ENCODE measurements around the gene BICC1.
A peak's percentile ranks its signal among the peaks of the same experiment; 100 is the strongest.

BICC1 gene

GRCh38 chr10:58701405-58702135 lies 188.9 kb downstream of the BICC1 start:
- no peak for TF ChIP-seq CTCF (IDR thresholded peaks at IDR 0.05; ENCODE audit: insufficient read depth, low read length, missing control alignments)

DNA sequence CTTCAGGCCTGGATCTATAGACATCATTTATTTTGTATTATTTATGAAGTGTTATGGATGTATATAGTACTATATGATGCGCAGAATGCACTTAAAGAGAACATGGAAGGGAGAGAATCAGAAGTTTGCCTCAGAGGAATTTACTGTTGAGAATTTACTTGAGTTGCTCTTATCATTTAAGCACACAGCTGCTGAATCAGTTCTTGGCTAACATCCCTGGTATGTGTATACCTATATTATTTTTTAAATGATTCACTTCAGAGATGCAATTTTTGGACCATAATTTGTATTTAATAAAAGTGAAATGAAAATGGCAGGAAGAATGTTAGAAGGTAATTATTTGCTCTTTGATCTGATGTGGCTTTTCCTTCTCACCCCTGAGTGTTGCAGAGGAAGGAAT lies 191.6 kb downstream of the BICC1 start:
- CTCF ChIA-PET, result interaction anchor here (0.9 to 1.4 kb wide), 5 partner anchors 8 to 173 kb away, joined by 3 to 5 read pairs (median 4); no protein-coding TSS in a partner anchor
- H3K4me3 ChIP-seq (ENCODE audit: low read depth, low read length), result no peak overlapping the region
- no peak for DNase-seq (ENCODE audit: low read depth, low spot score)
- no peak for TF ChIP-seq CTCF (IDR thresholded peaks at IDR 0.05; ENCODE audit: insufficient read depth, low read length, missing control alignments)
- POLR2A ChIA-PET, result interaction anchor here (0.9 kb wide), 1 partner anchor 30 kb away, joined by 3 read pairs; no protein-coding TSS in a partner anchor

More at GRCh38 chr10:58701405-58702135, 188.9 kb downstream of the BICC1 start:
- ChIA-PET POLR2A (no interaction called here), CTCF (no interaction called here)
- DNase-seq (ENCODE audit: low read depth, low spot score), result peak; percentile 74
- no peak overlapping the region for H3K4me3 ChIP-seq (ENCODE audit: low read depth, low read length)

- no peak overlapping the region for H3K4me3 ChIP-seq (ENCODE audit: low read depth, low read length)
- CTCF ChIA-PET, result interaction anchor here (0.9 to 1.4 kb wide), 4 partner anchors 8 to 173 kb away, joined by 3 to 5 read pairs (median 4); no protein-coding TSS in a partner anchor
- DNase-seq (ENCODE audit: low read depth, low spot score), result no peak
- POLR2A ChIA-PET, result interaction anchor here (0.9 kb wide), 1 partner anchor 29 kb away, joined by 3 read pairs; no protein-coding TSS in a partner anchor
- TF ChIP-seq CTCF (IDR thresholded peaks at IDR 0.05; ENCODE audit: insufficient read depth, low read length, missing control alignments), result no peak
Measured at GRCh38 chr10:58704671-58705141, 192.0 kb downstream of the BICC1 start.

- DNase-seq (ENCODE audit: low read depth, low spot score), result no peak
- no peak for TF ChIP-seq CTCF (IDR thresholded peaks at IDR 0.05; ENCODE audit: insufficient read depth, low read length, missing control alignments)
- CTCF ChIA-PET, result interaction anchor here (1.2 kb wide), 1 partner anchor 176 kb away, joined by 5 read pairs; no protein-coding TSS in a partner anchor
- no peak overlapping the region for H3K4me3 ChIP-seq (ENCODE audit: low read depth, low read length)
- POLR2A ChIA-PET, result no interaction called here
Measured at GRCh38 chr10:58706836-58707235, 194.2 kb downstream of the BICC1 start.

GRCh38 chr10:58712141-58712540 lies 199.5 kb downstream of the BICC1 start:
- POLR2A ChIA-PET, result no interaction called here
- no peak overlapping the region for H3K4me3 ChIP-seq (ENCODE audit: low read depth, low read length)
- CTCF ChIA-PET, result interaction anchor here (1.0 to 1.5 kb wide), 2 partner anchors 8 to 18 kb away, joined by 3 to 4 read pairs; no protein-coding TSS in a partner anchor
- TF ChIP-seq CTCF (IDR thresholded peaks at IDR 0.05; ENCODE audit: insufficient read depth, low read length, missing control alignments), result no peak
- no peak for DNase-seq (ENCODE audit: low read depth, low spot score)

DNA sequence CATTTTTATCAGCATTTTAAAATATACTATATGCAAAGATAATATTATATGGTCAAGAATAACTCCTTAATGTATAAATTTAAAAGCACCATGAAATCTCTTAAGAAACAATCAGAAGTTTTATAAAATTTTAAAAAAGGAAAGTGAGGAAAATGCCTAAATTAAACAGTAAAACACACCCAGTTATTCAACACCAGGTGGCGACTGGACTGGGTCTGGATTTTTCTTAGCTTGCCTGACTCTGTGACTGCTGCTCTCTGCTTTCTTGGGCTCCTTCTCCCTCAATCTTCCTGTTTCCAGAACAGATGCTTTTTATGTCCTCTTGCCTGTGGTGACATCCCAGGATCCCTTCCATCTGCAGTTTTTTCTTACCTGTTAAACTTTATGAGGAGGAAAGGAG lies 200.3 kb downstream of the BICC1 start:
- ChIA-PET CTCF (interaction anchor here (1.0 to 1.9 kb wide), 3 partner anchors 9 to 11 kb away, joined by 3 to 4 read pairs (median 4); no protein-coding TSS in a partner anchor), POLR2A (no interaction called here)
- TF ChIP-seq CTCF (IDR thresholded peaks at IDR 0.05; ENCODE audit: insufficient read depth, low read length, missing control alignments), result peak; percentile 11
- no peak for DNase-seq (ENCODE audit: low read depth, low spot score)
- H3K4me3 ChIP-seq (ENCODE audit: low read depth, low read length), result no peak overlapping the region

Measured in AG04449 (cell line).